ACC112 (cell line): ENCODE measurements around the gene SPATA13.

Experiments
- H2AFZ ChIP-seq: fragments of 200-600 bp; sonication (generic); one replicate; pipeline ENCODE4 v1.6.0; 2017; ENCODE audit warnings: antibody characterized with exemption, low read length; ENCODE audit not compliant: unreplicated experiment
- H3K27ac ChIP-seq: fragments of 200-600 bp; sonication (generic); 2 replicates; pipeline ENCODE4 v1.5.1; 2014; ENCODE audit warnings: low read depth, mild to moderate bottlenecking, antibody characterized with exemption, low read length, moderate library complexity
- H3K27me3 ChIP-seq: fragments of 200-600 bp; sonication (generic); 2 replicates; pipeline ENCODE4 v1.6.1; 2014; ENCODE audit warnings: mild to moderate bottlenecking, antibody characterized with exemption, low read length, moderate library complexity, mixed read lengths; ENCODE audit not compliant: insufficient read depth
- H3K36me3 ChIP-seq: fragments of 200-600 bp; sonication (generic); 2 replicates; pipeline ENCODE4 v1.6.1; 2016; ENCODE audit warnings: mild to moderate bottlenecking, antibody characterized with exemption, low read length, moderate library complexity, mixed read lengths; ENCODE audit not compliant: insufficient read depth
- H3K4me1 ChIP-seq: fragments of 200-600 bp; sonication (generic); one replicate; pipeline ENCODE4 v1.6.1; 2016; ENCODE audit warnings: low read length, mixed read lengths; ENCODE audit not compliant: insufficient read depth, unreplicated experiment, control insufficient read depth
- H3K4me3 ChIP-seq: fragments of 200-600 bp; sonication (generic); 2 replicates; pipeline ENCODE4 v1.5.1; 2014; ENCODE audit warnings: mild to moderate bottlenecking, low read depth, low read length
- H3K79me2 ChIP-seq: fragments of 200-600 bp; sonication (generic); one replicate; pipeline ENCODE4 v1.6.0; 2016; ENCODE audit warnings: low read length; ENCODE audit not compliant: control insufficient read depth, unreplicated experiment, insufficient read depth

The SPATA13 gene

GRCh38 chr13:24277761-24278160 lies 117.2 kb downstream of the SPATA13 start:
- Histone ChIP-seq H3K27me3 (no peaks in the 10 kb centered on the region), H3K79me2 (no peaks in the 10 kb centered on the region), H3K4me1 (no peaks in the 10 kb centered on the region), H2AFZ (no peak overlapping the region), H3K27ac (no peak overlapping the region), H3K36me3 (no peaks in the 10 kb centered on the region), H3K4me3 (no peak overlapping the region)

GRCh38 chr13:24279327-24280110 lies 119.0 kb downstream of the SPATA13 start:
- Histone ChIP-seq H3K4me1 (no peaks in the 10 kb centered on the region), H3K36me3 (no peaks in the 10 kb centered on the region), H3K4me3 (no peak overlapping the region), H3K79me2 (no peaks in the 10 kb centered on the region), H3K27me3 (no peaks in the 10 kb centered on the region), H3K27ac (no peak overlapping the region), H2AFZ (no peak overlapping the region)

DNA sequence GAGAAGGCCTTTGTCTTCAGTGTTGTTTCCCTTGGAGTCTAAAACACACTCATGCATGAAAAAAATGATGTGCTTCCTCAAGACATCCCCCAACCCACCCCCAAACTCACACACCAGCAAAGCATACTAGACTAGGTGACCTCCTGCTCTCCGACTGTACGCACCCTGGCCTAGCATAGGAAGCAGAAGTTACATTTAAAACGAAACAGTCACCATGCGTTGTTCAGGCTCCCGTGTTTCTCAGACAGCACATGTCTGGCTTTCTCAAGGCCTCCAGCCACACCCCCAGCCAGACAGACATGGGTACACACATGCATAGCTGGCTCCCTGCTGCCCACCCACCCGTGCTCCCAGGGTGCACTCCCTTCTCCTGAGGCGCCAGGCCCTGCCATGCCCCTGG lies 120.2 kb downstream of the SPATA13 start:
- no peak overlapping the region for H2AFZ ChIP-seq
- H3K36me3 ChIP-seq = no peaks in the 10 kb centered on the region
- no peaks in the 10 kb centered on the region for H3K4me1 ChIP-seq
- no peaks in the 10 kb centered on the region for H3K79me2 ChIP-seq
- no peak overlapping the region for H3K4me3 ChIP-seq
- no peaks in the 10 kb centered on the region for H3K27me3 ChIP-seq
- no peak overlapping the region for H3K27ac ChIP-seq

DNA sequence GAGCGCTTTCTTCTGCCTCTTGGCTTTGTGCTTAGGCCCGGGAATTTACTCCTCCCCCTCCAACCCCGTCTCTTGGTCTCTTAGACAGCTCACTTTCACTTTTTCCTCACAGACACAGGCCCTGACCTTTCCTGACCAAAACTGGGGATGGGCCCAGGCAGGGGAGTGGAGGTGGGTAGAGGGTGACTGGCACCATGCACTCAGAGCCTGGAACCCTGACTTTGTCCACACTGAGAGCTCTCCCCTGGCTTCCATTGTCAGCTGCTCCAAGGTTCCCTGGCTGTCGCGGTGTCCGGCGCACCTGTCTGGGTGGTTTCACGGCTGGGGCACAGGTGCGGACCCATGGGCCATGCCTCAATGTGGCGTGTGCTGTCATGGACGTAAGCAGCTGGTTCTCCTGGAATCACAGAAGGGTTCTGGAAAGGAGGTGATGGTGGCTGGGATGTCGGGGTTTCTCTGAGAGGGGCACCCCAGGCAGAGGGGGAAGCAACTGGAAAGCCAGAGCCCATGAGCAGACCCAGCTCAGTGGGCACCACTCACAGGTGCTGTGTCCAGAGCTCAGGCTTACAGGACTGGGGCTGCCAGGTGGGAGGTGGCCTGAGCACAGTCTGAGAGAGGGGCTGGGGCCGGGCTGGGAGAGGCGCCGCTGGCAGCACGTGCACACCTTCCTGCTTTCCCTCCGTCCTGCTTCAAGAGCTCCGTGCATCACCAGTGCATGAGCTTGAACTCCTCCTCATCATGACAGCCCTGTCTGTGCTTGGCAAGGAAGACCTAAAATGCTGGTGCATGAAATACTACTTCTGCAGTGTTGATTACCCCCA lies 120.9 kb downstream of the SPATA13 start:
- Histone ChIP-seq H3K4me1 (no peaks in the 10 kb centered on the region), H3K27me3 (no peaks in the 10 kb centered on the region), H2AFZ (no peak overlapping the region), H3K4me3 (no peak overlapping the region), H3K79me2 (no peaks in the 10 kb centered on the region), H3K36me3 (no peaks in the 10 kb centered on the region), H3K27ac (no peak overlapping the region)

GRCh38 chr13:24282256-24282655 lies 121.7 kb downstream of the SPATA13 start:
- H3K4me1 ChIP-seq = no peaks in the 10 kb centered on the region
- no peak overlapping the region for H3K27ac ChIP-seq
- no peaks in the 10 kb centered on the region for H3K36me3 ChIP-seq
- no peak overlapping the region for H2AFZ ChIP-seq
- H3K79me2 ChIP-seq = no peaks in the 10 kb centered on the region
- no peaks in the 10 kb centered on the region for H3K27me3 ChIP-seq
- H3K4me3 ChIP-seq = no peak overlapping the region

DNA sequence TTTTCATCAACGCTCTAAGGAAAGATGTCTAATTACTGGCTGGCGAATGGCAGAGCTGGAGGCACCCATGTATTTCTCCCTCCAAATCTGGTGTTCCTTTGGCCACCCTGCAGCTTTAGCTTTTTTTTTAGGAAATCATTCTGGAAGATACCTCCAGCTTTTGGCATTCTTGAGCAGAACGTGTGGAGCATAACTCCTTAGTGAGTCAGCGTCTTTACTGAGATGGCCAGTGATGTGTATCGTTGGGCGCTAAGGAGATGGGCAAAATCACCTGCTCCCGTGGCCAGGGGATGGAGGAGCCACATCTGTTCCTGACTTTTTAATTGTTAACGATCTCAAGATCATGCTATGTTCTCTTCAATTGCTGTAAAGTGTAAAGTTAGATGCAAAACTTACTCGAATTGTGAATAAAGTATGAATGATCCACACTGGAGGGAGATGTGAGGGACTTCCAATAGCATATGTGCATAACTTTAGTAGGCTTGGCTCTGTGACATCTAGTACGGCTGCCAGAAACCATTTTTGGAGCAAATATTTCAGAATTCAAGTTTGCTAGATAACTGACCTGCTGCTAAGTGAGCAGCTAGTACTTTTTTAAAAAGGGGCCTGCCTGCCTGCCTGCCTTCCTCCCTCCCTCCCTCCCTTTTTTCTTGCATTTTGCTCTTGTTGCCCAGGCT lies 124.5 kb downstream of the SPATA13 start:
- Histone ChIP-seq H3K4me1 (no peaks in the 10 kb centered on the region), H3K36me3 (no peaks in the 10 kb centered on the region), H3K27me3 (no peaks in the 10 kb centered on the region), H3K79me2 (no peaks in the 10 kb centered on the region), H2AFZ (no peak overlapping the region), H3K4me3 (no peak overlapping the region), H3K27ac (no peak overlapping the region)

- no peaks in the 10 kb centered on the region for H3K36me3 ChIP-seq
- H2AFZ ChIP-seq = no peak overlapping the region
- H3K27me3 ChIP-seq = no peaks in the 10 kb centered on the region
- H3K79me2 ChIP-seq = no peaks in the 10 kb centered on the region
- H3K27ac ChIP-seq = no peak overlapping the region
- no peaks in the 10 kb centered on the region for H3K4me1 ChIP-seq
- no peak overlapping the region for H3K4me3 ChIP-seq
Observed at GRCh38 chr13:24286624-24287023, 126.1 kb downstream of the SPATA13 start.

DNA sequence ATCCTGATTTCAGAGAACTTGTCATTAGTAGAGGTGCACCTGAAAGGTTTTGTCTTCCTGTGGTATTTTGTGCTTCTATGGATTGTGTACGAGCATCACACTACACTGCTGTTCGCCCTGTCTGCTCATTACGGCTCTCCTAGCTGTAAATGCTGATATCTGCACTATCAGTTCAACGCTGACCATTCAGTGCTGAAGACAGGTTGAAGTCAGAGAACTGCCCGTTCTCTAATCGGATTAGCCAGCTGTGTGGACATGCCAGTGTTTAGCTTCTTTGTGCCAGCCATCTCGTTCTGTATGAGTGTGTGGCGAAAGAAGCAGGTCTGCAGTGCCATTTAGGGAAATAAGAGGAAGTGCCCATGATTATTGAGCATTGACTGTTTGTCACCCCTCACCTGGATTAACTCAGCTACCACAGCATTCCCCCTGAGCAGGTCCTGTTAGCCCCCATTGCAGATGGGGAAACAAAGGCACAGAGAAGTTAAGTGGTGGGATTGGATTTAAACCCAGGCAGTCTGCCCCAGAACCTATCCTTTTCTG lies 127.3 kb downstream of the SPATA13 start:
- Histone ChIP-seq H3K4me1 (no peaks in the 10 kb centered on the region), H3K27ac (no peak overlapping the region), H3K36me3 (no peaks in the 10 kb centered on the region), H3K27me3 (no peaks in the 10 kb centered on the region), H3K79me2 (no peaks in the 10 kb centered on the region), H2AFZ (no peak overlapping the region), H3K4me3 (no peak overlapping the region)

DNA sequence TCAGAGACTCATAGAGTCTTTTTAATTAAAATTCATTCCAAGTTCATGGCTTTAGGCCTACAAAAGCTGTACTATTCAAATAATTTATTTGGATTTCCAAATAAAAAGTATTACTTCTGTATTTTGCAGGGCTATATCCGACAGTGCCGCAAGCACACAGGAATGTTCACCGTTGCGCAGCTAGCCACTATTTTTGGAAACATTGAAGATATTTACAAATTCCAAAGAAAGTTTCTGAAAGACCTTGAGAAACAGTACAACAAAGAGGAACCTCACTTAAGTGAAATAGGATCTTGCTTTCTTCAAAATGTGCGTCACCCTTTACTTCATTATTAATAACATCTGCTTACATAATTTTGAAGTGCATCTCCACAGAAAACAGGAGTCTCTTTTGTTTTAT lies 128.3 kb downstream of the SPATA13 start:
- Histone ChIP-seq H3K79me2 (no peaks in the 10 kb centered on the region), H3K36me3 (no peaks in the 10 kb centered on the region), H2AFZ (no peak overlapping the region)

DNA sequence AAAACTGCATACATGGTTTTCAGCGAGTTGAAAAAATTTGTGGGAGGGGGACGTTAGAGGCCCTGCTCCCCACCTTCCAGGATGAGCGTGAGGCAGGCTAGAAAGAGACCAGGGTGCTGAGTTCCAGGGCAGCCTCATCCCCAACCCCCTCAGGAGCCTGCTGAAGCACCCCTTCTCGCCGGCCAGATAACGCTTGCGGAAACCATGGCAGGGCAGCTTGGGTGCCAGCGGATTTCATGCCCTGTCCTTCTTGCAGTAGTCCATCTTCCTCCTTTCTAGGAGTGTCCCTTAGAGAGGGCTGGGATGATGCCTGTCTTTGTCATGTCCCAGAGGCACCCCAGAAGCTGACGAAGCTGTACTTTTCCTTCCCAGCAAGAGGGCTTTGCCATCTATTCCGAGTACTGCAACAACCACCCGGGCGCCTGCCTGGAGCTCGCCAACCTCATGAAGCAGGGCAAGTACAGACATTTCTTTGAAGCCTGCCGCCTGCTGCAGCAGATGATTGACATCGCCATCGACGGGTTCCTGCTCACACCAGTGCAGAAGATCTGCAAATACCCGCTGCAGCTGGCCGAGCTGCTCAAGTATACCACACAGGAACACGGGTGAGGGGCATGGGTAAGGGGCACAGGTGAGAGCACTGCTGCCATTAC lies 129.9 kb downstream of the SPATA13 start:
- Histone ChIP-seq H3K36me3 (no peaks in the 10 kb centered on the region), H3K4me1 (no peaks in the 10 kb centered on the region), H2AFZ (no peak overlapping the region), H3K79me2 (no peaks in the 10 kb centered on the region), H3K27me3 (no peaks in the 10 kb centered on the region), H3K27ac (no peak overlapping the region), H3K4me3 (no peak overlapping the region)

More for the DNA sequence above, 128.3 kb downstream of the SPATA13 start:
- no peak overlapping the region for H3K27ac ChIP-seq
- no peaks in the 10 kb centered on the region for H3K4me1 ChIP-seq
- H3K4me3 ChIP-seq = no peak overlapping the region
- H3K27me3 ChIP-seq = no peaks in the 10 kb centered on the region
